ENCODE data around the gene LAMA1.
"Not testable (repeated sequence)": the region's sequence is repeated elsewhere in the genome, so short reads cannot be mapped to it uniquely, and the experiment has no call there.

LAMA1 gene

DNA sequence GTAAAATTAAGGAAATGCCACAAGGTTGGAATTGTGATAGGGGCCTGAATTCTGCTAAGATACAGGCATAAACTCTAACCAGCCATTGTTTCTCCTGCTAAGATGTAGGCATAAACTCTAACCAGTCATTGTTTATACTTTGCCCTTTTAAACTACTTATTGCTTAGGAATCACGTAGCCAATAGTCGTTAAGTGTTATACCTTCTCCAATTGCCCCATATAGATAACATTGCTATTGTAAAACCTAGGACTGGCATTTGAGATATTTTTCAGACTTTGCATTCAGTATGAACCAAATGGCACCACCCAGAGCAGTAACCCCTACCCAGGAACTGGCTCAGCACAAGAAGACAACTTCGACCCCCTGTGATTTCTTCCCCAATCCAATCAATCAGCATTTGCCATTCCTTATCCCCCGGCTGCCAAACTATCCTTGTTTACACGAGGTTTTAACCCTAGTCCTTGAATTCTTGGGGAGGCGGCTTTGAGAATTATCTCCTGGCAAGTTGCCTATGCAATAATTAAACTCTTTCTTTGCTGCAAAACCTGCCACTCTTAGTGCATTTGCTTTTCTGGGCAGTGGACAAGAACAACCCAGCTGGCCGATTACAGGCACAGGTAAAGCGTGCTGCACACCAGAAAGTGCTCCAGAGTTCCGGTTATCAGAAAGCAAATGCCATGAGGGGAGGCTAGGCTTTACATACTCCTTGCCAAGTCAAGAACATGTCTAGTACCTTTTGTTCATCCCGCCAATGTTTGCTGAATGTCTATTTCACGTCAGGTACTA lies 167.6 kb downstream of the LAMA1 start:
- no peak for DNase-seq (ENCODE audit: low read depth in 4 of 4, low spot score in 1 of 4)

DNA sequence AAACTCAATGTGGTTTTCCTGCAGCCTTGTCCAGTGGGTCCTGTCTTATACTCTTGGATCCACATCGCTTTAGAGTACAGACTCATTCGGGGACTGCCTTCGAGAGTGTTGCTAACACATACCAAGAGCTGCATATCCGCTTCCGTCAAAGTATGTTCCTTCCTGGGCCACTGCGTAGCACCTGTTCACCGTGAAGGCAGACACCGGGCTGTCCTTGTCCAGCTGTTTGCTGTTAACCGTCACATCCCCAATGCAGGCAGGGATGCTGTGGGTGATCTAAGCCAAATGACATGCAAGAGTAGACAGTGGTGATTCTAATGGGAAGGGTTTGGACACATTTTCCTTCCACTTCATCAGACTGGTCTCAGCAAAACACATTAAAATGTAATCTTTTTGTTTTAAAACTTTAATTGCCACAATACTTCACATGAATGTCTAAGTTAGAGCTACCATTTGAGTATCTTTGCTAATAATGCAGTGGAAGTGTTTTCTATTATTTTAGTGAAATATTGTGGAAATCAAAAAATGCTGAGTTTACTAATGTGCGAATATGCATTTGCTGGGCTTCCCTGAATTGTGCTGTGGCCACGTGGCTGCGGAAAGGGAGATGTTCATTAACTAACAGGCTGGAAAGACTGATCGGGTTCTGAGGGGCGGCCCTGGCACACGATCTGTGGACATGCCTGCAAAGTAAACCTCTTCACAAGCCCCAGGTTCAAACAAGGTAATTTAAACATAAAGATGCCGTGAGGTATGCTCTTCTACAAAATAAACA lies 169.1 kb downstream of the LAMA1 start:
- DNase-seq (ENCODE audit: low read depth in 4 of 4, low spot score in 1 of 4): no peak

DNA sequence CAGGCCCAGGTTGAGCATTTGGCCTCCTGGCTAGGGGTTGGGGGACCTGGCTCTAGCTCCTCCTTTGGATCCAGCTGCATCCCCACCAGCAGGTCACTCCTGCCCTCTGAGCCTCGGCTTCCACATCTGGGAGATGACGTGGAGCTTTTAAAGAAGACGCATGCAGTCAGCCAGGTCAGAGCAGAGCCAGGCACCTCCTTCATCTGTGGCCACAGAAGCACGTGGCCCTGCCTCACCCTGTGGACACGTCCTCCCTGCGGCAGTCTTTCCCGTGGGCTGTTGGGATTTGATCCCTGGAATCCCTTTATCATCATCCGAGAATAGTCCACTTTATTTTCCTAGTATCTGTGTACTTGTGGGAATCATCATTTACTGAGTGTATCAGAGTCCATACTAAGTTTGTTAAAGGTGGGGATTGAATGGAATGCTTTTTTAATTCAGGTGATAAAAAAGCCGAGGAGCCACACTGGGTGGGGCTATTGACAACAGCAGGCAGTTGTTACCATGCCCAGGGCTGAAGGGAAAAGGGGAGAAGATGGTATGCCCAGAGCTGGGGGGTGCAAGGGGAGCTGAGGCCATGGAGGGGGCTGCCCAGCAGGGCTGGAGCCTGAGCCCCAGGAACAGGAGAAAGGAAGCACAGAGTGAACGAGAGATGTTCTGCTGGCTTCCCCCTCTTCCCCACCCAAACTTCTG lies 170.1 kb downstream of the LAMA1 start:
- no peak for DNase-seq (ENCODE audit: low read depth in 4 of 4, low spot score in 1 of 4)

DNA sequence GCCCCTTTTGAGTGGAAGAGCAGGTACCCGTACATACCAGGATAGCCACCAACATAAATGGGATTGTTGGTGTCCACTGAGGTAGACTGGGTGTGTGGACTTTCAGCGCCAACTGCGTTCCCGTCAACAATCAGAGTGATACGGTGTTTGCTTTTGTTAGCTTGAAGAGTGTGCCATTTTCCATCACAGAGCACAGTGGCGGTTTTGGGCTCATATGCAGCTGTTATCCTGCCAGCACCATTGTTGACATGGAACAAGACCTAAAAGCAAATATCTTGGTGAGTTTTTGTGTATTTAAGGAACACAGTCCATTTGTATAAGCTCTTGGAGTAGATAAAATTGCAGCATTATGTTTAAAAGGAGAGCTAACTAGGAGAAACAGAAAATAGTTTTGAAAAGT lies 174.5 kb downstream of the LAMA1 start:
- DNase-seq (ENCODE audit: low read depth in 4 of 4, low spot score in 1 of 4): no peak

DNA sequence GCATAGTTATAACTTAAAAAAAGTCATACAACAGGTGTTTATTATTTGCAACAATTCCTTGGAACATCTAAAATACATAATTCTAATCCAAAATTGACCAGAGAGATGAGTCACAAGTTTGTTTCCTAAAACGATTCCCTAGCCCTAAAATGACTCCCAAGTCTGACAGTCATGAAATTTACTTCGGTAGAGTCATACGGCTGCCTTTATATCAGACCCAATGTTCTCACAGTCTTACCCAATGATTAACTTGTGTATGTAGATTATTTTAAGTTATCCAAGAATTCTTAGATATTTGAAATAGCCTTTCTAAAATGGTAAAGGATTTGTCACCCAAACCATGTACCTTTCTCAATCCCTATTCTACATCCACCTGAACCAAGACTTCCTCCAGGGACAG lies 174.9 kb downstream of the LAMA1 start:
- no peak for DNase-seq (ENCODE audit: low read depth in 4 of 4, low spot score in 1 of 4)

DNA sequence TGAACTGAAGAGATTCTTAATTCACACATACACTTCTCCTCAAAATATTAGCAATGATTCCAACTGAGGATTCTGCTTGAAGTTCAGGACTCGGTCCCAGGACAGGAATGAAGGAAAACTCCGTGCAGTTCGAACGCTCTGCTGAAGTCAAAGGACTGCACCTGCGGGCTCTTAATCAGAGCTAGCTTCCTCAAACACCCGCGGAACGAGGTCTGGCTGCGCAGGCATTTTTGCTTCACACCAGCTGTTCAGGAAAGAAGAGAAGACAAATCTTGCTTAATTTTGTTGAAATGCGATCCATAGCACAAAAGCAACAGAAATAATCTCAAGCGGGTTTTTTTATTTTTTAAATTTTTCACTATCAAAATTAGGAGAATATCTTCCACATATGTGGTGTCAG lies 175.6 kb downstream of the LAMA1 start:
- no peak for DNase-seq (ENCODE audit: low read depth in 4 of 4, low spot score in 1 of 4)

DNA sequence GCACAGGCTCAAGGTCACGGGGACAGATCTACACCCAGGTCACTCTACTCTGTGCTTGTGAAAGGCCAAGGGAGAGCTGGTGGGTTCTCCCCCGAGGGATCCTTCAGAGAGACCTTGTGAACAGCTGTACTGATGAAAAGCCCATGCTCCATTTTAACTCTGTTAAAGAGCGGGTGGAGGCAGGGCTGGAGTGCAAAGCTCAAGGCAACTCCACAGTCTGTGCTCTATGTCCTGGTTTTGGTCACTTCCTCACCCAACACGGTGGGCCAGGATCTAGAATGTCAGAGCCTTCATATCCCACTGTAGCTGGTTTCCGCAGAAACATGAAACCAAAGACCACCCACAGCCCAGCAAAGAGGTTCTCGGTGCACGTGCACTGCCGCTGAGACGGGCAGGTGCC lies 177.1 kb downstream of the LAMA1 start:
- no peak for DNase-seq (ENCODE audit: low read depth in 4 of 4, low spot score in 1 of 4)

DNA sequence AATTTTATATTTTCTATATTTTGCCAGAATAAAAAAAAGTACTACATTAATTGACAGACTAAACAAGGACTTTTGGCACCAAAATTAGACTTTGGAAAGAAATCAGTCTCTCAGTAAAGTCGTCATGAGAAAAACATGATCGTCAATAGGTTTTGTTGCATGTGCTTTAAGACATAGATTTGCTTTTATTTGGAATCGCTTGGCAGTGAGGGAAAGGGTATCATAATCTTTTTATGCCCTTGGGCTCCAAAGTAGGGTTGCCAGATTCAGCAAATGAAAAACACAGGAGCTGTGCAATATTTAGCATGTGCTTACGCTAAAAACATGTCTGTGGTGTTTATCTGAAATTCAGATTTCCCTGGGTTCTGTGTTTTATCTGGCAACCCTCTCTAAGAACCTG lies 177.6 kb downstream of the LAMA1 start:
- no peak for DNase-seq (ENCODE audit: low read depth in 4 of 4, low spot score in 1 of 4)

DNA sequence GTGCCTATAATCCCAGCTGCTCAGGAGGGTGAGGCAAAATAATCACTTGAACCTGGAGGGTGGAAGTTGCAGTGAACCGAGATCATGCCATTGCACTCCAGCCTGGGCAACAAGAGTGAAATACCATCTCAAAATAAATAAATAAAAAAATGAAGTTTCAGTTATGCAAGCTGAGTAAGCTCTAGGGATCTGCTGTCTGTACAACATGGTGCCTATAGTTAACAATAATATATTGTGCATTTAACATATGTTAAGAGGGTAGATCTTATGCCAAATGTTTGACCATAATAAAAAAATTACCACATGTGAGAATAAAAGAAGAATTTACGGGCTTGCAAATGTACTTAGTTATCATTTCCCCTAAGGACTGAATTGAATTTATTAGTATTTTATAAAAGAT lies 179.2 kb downstream of the LAMA1 start:
- DNase-seq (ENCODE audit: low read depth in 4 of 4, low spot score in 1 of 4): not testable (repeated sequence)

DNA sequence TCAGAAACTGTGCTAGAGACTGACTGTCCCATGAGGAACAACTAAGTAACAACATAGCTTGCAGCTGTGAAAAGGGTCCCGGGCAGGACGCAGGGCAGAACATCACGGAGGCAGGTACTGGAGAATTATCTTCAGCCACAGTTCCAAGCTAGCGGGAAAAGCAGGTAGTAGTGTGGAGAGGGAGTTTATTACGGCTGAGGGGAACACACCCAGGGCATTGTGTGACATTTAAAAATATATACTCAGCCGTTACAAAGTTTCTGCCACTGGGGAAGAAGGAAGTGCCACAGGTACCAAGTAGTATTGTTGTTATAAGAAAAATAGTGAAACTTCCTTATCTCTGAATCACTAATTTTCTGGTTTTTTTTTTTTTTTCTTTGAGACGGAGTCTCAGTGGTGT lies 179.6 kb downstream of the LAMA1 start:
- no peak for DNase-seq (ENCODE audit: low read depth in 4 of 4, low spot score in 1 of 4)

DNA sequence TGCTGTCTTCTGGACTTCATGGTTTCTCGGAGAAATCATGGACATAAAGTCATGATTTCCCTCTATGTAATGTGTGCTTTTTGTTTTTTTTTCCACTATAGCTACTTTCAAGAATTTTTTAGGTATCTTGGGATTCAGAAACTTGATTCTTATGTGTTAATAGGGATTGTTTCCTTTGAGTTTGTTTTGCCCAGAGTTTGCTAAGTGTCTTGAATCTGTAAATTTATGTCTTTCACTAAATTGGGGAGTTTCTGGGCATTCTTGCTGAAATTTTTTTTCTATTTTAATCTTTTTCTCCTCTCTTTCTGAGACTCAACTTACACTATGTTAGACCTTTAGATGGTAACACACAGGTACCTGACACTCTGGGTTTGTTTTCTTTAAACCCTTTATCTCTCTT lies 182.7 kb downstream of the LAMA1 start:
- DNase-seq (ENCODE audit: low read depth in 4 of 4, low spot score in 1 of 4): no peak

DNA sequence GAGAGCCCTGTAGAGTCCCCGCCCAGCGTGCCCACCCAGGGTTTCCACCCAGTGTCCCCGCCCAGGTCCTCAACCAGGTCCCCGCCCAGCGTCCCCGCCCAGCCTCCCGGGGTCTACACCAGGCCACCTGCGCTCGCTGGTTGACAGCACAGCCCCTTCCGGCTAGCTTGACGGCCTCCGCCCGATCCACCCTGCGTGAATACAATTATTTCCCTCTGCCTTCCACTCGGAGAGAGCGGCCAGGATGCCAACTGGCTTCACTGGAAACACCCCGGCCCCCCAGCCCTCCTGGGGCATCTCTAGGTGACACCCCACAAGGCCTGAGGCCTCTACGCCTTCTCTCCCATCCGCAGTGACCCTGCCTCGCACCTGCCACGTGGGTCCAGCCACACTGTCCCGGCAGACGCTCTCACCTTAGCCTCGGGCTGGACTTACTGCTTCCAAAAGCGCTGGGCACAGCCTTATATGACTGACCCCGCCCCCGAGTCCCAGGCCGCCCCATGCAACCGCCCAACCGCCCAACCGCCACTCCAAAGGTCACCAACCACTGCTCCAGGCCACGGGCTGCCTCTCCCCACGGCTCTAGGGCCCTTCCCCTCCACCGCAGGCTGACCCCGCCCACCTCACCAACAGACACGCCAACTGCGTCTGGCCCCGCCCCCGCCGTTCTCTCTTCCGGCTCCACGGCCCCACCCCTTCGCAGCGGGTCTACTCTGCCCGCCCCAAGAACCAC lies 188.1 kb downstream of the LAMA1 start:
- DNase-seq (ENCODE audit: low read depth in 4 of 4, low spot score in 1 of 4): no peak

DNA sequence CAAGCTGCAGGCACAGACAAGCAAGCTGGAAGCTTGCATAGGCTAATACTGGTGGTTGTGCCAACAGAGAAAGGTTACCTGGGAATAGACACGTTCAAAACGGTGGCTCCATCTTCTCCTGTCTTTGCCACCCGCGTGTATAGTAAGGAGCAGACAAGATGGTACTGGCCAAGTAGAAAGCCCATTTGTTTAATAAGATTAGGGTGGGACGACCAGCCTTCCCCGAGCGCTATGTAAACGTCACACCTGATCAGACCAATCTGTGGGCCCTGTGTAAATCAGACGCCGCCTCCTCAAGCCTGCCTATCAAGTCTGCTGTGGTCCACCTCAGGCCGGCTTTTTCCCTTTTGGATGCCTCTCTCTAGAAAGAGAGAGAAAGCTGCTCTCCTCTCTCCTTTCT lies 189.2 kb downstream of the LAMA1 start:
- no peak for DNase-seq (ENCODE audit: low read depth in 4 of 4, low spot score in 1 of 4)

DNA sequence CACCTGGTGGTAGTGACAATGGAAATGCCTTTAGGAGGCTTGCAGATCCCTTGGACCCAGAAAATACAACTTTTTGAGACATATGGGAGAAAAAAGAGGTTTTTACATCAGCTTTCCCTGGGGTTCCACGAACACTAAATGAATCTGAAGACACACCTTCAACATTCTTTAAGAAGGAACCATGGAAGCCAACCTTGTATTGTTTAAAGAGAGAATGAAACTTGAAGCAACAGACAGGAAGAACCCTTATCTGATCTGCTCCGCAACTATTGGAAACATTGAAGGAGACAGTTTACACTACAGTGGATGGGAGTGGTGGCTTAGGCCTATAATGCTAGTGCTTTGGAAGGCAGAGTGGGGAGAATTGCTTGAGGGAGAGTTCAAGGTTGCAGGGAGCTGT lies 190.4 kb downstream of the LAMA1 start:
- DNase-seq (ENCODE audit: low read depth in 4 of 4, low spot score in 1 of 4): no peak

DNA sequence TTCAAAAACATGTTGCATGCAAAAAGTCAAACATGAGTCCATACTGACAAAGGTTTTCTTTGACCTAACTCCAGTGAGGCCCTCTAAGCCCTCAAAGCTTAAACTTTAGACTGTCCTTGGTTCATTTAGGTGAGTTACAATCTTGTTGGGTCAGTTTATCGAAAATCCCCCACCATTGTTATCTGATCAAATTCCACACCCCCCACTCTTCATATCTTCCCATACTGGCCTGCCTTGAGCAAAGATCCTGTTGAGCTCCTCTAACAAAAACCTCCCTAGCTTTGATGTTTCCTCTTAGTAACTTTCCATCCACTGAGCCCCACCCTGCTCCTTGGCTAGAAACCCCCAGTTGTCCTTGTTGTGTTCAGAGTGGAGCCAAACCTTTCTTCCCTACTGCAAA lies 194.4 kb downstream of the LAMA1 start:
- DNase-seq (ENCODE audit: low read depth in 4 of 4, low spot score in 1 of 4): no peak

DNA sequence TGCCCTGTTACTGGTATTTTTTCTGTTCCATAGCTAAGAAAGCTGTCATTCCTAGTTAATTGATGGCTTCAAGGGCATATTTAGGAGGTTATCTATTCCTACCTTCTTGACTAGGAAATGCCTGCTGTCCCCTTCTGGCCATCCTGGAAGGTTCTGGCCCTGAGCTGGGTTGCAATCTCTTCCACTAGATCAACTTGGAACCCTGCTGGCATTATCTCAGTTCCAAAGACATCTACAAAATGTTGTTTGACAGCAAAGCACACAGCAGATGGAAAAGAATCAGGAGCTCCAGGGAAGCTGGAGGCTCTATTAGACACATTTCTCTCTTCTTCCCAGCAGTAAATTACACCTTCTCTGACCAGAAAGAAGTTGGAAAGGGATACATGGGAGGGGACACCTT lies 196.0 kb downstream of the LAMA1 start:
- DNase-seq (ENCODE audit: low read depth in 4 of 4, low spot score in 1 of 4): no peak

DNA sequence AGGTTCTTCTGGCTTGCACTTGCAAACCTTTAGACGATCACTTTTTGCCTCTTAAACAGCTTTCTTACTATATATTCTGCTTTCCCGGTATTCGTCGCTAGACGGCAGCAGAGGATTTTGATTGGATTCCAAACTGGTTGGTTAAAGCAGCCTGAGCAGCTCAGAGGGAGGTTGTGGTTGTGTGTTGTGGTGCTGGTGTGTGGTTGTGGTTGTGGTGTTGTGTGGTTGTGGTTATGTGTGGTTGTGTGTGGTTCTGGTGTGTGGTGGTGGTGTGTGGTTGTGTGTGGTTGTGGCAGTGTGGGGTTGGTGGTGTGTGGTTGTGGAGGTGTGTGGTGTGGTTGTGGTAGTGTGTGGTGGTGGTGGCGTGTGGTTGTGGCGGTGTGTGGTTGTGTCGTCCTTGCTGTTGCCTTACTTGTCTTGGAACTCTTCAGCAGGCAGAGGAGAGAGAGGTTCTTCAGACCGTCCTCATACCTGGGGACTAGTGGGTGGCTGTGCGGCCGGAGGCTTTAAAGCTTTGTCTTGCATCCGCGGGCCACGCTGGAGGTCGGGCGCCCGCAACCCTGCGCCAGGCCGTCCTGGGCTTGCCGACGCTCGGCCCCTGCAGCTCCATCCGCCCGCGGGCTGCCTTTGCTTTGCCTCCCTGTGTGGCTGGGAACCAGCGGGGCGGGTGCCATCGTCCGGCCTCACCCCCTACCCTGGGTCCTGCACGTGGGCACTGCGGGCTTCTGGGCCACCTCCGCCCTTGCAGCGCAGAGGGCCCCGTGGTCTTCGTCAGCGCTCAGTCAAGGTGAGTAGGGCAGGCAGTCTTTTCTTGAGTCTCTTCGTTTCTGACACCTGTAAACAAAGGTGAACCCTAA lies 197.3 kb downstream of the LAMA1 start:
- DNase-seq (ENCODE audit: low read depth in 4 of 4, low spot score in 1 of 4): peak in 1 of 4 experiments; percentile 2

DNA sequence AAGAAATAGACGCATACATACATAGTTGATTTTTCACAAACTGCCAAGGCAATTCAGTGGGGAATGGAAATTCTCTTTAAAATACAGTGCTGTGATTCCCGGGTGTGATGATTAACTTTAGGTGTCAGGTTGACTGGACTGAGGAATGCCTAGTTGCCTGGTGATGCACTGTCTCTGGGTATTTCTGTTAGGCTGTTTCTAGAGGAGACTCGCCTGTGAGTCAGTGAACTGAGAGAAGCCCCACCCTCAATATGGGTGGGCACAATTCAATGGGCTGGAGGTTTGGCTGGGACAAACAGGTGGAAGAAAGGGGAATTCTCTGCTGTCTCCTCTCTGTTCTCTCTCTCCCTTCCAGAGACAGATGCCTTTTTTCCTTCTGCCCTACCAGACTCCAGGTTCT lies 200.5 kb downstream of the LAMA1 start:
- DNase-seq (ENCODE audit: low read depth in 4 of 4, low spot score in 1 of 4): no peak

DNA sequence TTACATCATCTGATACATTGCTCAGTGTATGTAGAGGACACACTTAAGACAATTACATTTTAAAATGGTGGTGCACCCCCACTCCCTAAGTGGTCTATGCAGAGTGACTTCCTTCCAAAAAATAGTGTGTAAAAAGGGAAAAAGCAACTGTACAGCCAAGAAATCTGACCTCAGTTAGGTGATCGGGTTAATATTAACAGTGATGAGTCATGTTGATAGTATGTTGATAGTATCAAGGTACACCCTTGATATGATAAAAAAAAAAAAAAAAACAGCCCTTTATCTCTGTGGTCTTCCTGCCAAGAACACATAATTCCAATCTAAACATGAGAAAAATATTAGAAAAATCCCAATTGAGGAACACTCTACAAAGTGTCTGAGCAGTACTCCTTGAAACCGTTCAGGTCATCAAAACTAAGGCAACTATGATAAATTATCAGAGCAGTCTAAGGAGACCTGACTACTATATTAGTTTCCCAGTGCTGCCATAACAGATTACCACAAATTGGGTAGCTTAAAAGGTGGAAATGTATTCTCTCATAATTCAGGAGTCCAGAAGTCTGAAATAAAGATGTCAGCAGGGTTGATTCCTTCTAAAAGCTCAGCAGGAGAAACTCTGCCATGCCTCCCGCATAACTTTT lies 216.2 kb downstream of the LAMA1 start:
- no peak for DNase-seq (ENCODE audit: low read depth in 4 of 4, low spot score in 1 of 4)

DNA sequence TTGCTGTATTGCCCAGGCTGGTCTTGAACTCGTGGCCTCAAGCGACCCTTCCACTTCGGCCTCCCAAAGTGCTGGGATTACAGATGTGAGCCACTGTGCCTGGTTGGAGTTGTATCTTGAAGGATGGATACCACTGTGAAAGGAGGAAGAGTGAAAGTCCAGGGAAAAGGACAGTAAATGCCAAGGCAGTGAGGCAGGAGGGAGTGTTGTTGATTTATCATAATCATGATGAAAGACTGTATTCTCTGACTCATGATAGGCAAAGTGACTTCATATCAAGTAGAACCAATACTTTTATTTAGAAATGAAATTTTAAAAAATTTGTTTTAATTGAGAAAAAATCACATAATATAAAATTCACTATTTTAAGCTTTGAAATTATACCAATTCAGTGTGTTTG lies 225.8 kb downstream of the LAMA1 start:
- no peak for DNase-seq (ENCODE audit: low read depth in 4 of 4, low spot score in 1 of 4)
